Mesenteric fat pad (tissue), 1 donor: ENCODE measurements around the gene SPATA21. TPM values are rescaled to one million over a fixed set of nuclear protein-coding genes. Genes with fewer than 3 reads are reported as not detected.
"Not testable (repeated sequence)": the region's sequence is repeated elsewhere in the genome, so short reads cannot be mapped to it uniquely, and the experiment has no call there.

Source experiments
- DNase-seq: peaks from one replicate; pipeline ENCODE4 v3.0.0-alpha.2; 2020; ENCODE audit warnings: low spot score
- total RNA-seq: library from RNA; stranded (reverse); fragmentation: NEBNext Ultra II Directional; extraction: Animal tissue kit (Norgen Biotek cat#: 25700); gene quantifications from one replicate; pipeline ENCODE4 v1.2.1, GENCODE V29; 2021
- donor health status: DM: yes; HTN: yes; CAD: no.

SPATA21 gene
- total RNA-seq, 1 donor from 2014 or later: not detected

DNA sequence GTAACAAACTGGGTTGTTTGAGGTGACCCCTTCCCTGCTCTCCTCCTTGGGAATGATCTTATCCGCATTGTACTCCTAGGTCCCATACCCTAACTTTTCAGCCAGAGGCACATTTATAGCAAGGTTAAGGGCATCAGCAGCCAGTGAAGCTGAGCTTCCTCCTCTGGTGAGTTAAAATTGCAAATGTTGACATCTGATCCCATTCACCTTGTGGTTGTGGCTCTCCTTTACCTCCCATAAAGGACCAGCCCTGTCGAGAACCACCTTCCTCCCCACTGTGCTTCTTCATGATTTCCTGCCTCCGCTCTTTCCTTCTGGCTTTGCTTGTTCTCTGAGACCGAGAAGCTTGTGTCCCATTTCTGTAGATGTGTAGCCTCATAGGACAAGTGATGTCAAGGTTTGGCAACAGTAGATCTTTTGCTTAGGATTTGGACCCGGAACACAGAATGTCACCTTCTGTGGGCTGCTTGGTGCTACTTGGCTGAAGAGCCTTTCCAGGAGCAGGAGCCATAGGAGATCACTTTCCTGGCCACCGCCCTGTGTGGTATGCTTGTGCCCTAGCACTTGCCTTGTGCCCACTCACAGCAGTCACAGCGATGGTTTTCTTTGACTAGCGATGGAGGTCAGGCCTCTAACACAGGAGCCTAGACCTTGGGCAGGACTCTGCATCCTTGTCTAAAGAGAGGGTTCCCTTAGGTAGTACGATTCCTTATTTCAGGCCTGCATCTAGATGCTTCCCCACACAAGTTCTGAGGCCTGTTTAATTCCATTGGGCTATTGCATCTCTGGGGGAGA is 51.4 kb downstream of the SPATA21 start:
- DNase-seq: no peak

- no peak for DNase-seq
Measured at GRCh38 chr1:16383888-16384287, 53.3 kb downstream of the SPATA21 start.

GRCh38 chr1:16380868-16381267 is 56.4 kb downstream of the SPATA21 start:
- DNase-seq: no peak

DNA sequence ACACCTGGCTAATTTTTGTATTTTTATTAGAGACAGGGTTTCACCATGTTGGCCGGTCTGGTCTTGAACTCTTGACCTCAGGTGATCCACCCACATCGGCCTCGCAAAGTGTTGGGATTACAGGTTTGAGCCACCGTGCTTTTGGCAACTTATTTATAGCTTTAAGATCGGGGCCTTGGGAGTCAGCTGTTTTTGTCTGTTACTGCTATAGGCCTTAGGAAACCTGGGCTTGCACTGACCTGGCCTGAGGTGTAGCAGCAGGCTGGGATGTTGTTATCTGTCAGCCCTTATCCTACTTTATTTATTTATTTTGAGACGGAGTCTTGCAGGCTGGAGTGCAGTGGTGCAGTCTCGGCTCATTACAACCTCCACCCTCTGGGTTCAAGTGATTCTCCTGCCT is 58.8 kb downstream of the SPATA21 start:
- no peak for DNase-seq

GRCh38 chr1:16376971-16377370 is 60.3 kb downstream of the SPATA21 start:
- DNase-seq: no peak

DNA sequence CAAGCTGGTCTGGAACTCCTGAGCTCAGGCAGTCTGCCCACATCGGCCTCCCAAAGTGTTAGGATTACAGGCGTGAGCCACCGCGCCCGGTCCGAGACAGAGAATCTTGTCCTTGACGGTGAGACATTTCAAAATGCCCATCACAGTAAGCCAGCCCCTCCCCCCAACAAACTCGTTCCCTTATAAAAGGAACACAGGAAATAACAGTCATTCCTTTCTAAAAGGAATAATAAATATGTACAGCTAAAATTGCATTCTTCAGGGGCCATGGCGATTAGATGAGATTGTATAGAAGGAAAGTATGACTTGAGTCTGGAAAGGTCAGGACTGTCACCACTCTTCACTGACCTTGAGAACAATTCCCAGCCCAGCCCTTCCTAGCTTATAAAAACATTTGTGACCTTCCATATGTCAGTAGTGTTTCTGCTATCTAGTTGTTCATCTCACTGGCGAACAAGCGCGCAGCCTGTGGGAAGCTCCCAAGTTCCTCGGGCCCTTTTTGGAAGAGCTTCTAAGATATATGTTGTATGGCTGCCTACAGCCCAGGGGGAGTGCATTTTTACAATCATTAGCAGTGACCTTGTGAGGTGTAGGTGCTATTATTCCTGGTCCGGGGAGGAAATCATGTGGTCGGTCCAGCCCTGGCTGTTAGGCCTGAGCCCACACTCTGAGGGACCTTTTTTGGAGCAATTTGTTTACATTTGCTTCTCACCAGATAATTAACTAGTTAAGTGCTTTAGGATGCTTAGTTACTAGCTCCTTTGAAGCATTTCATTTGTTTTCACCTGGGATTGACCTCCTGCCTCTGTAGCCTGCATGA is 61.5 kb downstream of the SPATA21 start:
- DNase-seq: no peak

DNA sequence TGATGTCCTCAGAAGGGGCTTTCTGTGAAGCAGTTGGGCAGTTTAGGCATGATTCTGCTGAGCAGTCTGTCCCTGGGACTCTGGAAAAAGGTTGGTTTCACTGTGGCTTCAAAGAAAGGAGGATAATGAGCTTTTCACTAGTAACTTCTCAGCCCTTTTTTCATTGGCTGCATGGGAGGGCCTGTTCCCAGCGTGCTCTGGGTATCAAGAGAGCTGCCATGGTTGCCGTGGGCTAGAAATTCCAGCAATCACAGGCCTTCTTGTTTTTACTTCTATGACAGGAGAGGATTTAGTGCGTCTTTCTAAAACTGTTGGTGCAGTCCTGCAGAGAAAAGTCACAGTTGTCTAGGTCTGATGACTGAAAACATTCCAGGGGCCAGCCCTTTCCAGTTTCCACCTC is 63.0 kb downstream of the SPATA21 start:
- no peak for DNase-seq

GRCh38 chr1:16372535-16373285 is 64.5 kb downstream of the SPATA21 start:
- no peak for DNase-seq

GRCh38 chr1:16371725-16372124 is 65.5 kb downstream of the SPATA21 start:
- DNase-seq: no peak

GRCh38 chr1:16369821-16370220 is 67.4 kb downstream of the SPATA21 start:
- DNase-seq: no peak

- no peak for DNase-seq
Measured at GRCh38 chr1:16367968-16368890, 69.0 kb downstream of the SPATA21 start.

DNA sequence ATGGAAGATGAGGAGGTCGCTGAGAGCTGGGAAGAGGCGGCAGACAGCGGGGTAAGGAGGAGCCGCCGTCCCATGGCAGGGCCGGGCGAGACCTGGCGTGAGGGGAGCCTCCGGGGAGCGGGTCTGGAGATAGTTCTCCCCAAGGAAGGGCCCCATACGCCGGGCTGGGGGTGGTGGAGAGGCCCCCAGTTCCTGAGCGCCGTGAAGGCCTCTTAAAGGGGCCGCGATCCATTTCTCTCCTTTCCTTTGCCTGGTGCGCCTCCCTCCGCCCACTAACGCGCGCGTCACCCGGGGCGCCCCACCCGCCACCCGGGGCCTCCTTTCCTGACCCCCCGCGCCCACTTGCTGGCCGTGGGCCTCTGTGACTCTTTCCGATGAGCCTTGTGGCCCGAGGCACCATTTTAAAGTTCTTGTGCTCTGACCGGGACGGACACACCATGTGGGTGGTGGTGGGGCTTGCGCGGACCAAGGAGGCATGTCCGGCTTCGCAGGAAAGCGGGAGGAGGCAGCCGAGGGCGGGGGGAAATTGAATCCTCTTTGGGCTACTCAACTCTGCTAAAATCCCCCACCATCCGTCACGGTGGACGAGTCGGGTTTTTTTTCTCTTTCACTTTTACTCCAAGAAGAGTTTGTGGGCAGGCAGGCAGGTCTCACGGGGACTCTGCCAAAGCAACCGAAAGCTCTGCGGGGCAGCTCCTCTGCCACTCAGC is 69.8 kb downstream of the SPATA21 start:
- DNase-seq: peak; percentile 94

GRCh38 chr1:16366722-16367257 is 70.4 kb downstream of the SPATA21 start, which contains the start of gene SZRD1:
SZRD1 (plus strand) TSS chr1:16367242; CDS start chr1:16367258, 16 bp downstream.
- peak; percentile 97 for DNase-seq

DNA sequence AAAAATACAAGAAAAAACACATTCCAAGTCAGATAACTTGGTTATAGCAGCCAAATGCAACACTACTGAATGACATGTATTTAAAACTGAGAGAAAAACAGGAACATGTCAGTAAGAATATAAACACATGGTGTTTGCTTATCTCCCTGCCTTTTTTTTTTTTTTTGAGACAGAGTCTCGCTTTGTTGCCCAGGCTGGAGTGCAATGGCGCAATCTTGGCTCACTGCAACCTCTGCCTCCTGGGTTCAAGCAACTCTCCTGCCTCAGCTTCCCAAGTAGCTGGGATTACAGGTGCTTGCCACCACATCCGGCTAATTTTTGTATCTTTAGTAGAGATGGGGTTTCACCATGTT is 72.1 kb downstream of the SPATA21 start:
- not testable (repeated sequence) for DNase-seq

DNA sequence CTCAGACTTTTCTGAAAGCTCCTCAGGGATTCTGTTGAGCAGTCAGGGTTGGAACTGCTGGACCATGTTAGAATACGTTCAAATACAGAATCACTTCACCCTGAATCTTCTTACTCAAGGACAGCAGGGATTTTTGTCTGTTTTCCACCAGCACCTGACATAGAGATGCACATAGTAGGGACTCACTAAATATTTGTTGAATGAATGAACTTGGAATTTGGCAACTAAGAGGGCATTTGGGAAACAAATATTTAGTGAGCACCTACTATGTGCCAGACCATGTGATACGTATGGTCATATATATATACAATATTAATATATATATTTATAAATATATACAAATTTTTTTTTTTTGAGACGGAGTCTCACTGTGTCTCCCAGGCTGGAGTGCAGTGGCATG is 80.4 kb downstream of the SPATA21 start:
- no peak for DNase-seq

GRCh38 chr1:16354619-16355018 is 82.6 kb downstream of the SPATA21 start:
- peak; percentile 43 for DNase-seq

GRCh38 chr1:16352842-16353535 is 84.2 kb downstream of the SPATA21 start:
- DNase-seq: peak; percentile 71

GRCh38 chr1:16351994-16352841 is 85.0 kb downstream of the SPATA21 start, which contains the start of gene FBXO42:
FBXO42 (minus strand) TSS chr1:16352480; CDS start chr1:16315418, 37,062 bp downstream.
- DNase-seq: peak; percentile 97
